Measurements from ENCODE around the gene RIC8A. TPM values are rescaled to one million over a fixed set of nuclear protein-coding genes. Genes with fewer than 3 reads are reported as not detected.
A peak's percentile ranks its signal among the peaks of the same experiment; 100 is the strongest.

RIC8A gene
- total RNA-seq, 2 experiments from 2014 or later: 97.6 to 125 TPM

DNA sequence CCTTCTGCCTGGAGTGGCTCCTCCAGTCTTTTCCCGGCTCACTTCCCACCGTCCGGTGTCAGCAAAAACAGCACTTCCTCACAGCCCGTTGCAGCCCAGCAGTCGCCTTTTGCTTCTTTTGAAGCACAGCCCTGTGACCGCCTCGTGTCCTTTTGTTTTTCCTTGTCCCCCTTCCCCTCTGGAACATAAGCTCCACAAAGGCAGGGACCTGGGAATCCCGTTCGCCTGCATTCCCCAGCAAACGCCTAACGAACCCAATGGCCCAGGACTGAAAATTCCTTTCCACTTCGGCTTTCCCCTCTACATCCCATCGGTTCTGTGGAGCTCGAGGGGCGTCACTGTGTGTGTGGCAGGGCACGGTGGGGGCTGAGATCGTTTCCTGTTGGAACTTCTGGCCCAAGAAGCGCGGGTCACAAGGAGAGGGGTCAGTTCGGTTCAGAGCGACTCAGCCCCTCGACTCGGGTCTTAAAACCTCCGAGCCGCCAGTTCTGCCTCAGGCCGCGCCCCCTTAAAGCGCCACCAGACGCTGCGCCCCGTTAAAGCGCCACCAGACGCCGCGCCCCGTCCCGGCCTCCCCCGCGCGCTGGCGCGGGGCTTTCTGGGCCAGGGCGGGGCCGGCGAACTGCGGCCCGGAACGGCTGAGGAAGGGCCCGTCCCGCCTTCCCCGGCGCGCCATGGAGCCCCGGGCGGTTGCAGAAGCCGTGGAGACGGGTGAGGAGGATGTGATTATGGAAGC lies 841 bp downstream of the RIC8A start:
- H3K9me3 ChIP-seq (ENCODE audit: low read length): no peaks in the 10 kb centered on the region
- peak; percentile 89 for DNase-seq (ENCODE audit: low spot score)
- ChIA-PET CTCF (ENCODE audit: unreplicated experiment) (no interaction called here), POLR2A (interaction anchor here (0.6 to 1.8 kb wide), 6 partner anchors 22 to 334 kb away, joined by 3 to 8 read pairs (median 4); partner anchors contain the start of genes PTDSS2 and SIRT3)
- peak overlapping the region; percentile 41; the same call in 1 of the 2 replicates for H2AFZ ChIP-seq (ENCODE audit: low read length)
- no peaks in the 10 kb centered on the region for H3K9me2 ChIP-seq (ENCODE audit: insufficient read depth, low read length)
- H3K36me3 ChIP-seq (ENCODE audit: insufficient read depth, low read length): peaks cover 63% of the 10 kb centered on the region
- peaks cover 26% of the 10 kb centered on the region for H3K4me1 ChIP-seq (ENCODE audit: insufficient read depth, low read length, poor library complexity, severe bottlenecking)
- H3K27ac ChIP-seq (ENCODE audit: low read depth, low read length, poor library complexity, severe bottlenecking): peak overlapping the region; percentile 97
- intact Hi-C loops (cut with micrococcal nuclease; ENCODE audit: unreplicated experiment): loop anchor here (5.0 kb wide), 3 partner anchors 149 to 299 kb away; partner anchors contain the start of genes PTDSS2 and RNH1
- peak overlapping the region; percentile 90 for H3K4me2 ChIP-seq (ENCODE audit: low read length)
- TF ChIP-seq EZH2phosphoT487 (IDR thresholded peaks at IDR 0.05; ENCODE audit: borderline replicate concordance, low read depth, low read length): no peak
- TF ChIP-seq, protein P1, sequence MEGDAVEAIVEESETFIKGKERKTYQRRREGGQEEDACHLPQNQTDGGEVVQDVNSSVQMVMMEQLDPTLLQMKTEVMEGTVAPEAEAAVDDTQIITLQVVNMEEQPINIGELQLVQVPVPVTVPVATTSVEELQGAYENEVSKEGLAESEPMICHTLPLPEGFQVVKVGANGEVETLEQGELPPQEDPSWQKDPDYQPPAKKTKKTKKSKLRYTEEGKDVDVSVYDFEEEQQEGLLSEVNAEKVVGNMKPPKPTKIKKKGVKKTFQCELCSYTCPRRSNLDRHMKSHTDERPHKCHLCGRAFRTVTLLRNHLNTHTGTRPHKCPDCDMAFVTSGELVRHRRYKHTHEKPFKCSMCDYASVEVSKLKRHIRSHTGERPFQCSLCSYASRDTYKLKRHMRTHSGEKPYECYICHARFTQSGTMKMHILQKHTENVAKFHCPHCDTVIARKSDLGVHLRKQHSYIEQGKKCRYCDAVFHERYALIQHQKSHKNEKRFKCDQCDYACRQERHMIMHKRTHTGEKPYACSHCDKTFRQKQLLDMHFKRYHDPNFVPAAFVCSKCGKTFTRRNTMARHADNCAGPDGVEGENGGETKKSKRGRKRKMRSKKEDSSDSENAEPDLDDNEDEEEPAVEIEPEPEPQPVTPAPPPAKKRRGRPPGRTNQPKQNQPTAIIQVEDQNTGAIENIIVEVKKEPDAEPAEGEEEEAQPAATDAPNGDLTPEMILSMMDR (conservative IDR thresholded peaks at IDR 0.05; ENCODE audit: low read length): no peak
- H4K20me1 ChIP-seq (ENCODE audit: insufficient read depth, low read length): no peaks in the 10 kb centered on the region
- H3K4me3 ChIP-seq (ENCODE audit: low read depth, low read length, poor library complexity, severe bottlenecking): peak overlapping the region; percentile 98
- no TSS peak for BruUV-seq (replicated peaks)
- peaks cover 36% of the 10 kb centered on the region for H3K79me2 ChIP-seq (ENCODE audit: insufficient read depth, low read depth, low read length)

DNA sequence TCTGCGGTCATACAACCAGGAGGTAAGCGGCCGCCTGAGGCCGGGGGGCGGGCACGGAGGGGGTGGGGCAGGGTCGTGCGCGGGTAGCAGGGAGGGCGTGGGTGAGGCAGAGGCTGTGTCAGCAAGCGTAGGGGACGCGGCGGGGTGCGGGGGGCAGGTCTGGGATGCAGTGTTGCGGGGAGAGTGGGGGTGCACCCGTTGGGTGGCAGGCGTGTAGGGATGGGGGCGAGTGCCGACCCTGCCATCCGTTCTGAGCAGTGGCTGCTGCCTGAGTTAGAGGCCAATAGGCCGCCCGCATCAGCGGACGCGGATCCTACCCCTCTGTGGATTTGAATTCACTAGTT lies 1.4 kb downstream of the RIC8A start:
- TF ChIP-seq EZH2phosphoT487 (IDR thresholded peaks at IDR 0.05; ENCODE audit: borderline replicate concordance, low read depth, low read length): no peak
- TF ChIP-seq, protein P1 (conservative IDR thresholded peaks at IDR 0.05; ENCODE audit: low read length): no peak
- no peaks in the 10 kb centered on the region for H3K9me2 ChIP-seq (ENCODE audit: insufficient read depth, low read length)
- CTCF ChIA-PET (ENCODE audit: unreplicated experiment): no interaction called here
- peaks cover 64% of the 10 kb centered on the region for H3K36me3 ChIP-seq (ENCODE audit: insufficient read depth, low read length)
- intact Hi-C loops (cut with micrococcal nuclease; ENCODE audit: unreplicated experiment): loop anchor here (1.0 to 5.0 kb wide), 4 partner anchors 15 to 298 kb away; partner anchors contain the start of genes PTDSS2 and RNH1
- H3K4me1 ChIP-seq (ENCODE audit: insufficient read depth, low read length, poor library complexity, severe bottlenecking): peaks cover 26% of the 10 kb centered on the region
- no TSS peak for BruUV-seq (replicated peaks)
- H3K4me3 ChIP-seq (ENCODE audit: low read depth, low read length, poor library complexity, severe bottlenecking): peak overlapping the region; percentile 98
- H3K79me2 ChIP-seq (ENCODE audit: insufficient read depth, low read depth, low read length): peaks cover 36% of the 10 kb centered on the region
- POLR2A ChIA-PET: interaction anchor here (0.6 to 1.6 kb wide), 3 partner anchors 22 to 333 kb away, joined by 3 to 5 read pairs (median 4); partner anchors contain the start of gene PTDSS2
- H2AFZ ChIP-seq (ENCODE audit: low read length): peak overlapping the region; percentile 41; the same call in 1 of the 2 replicates
- H4K20me1 ChIP-seq (ENCODE audit: insufficient read depth, low read length): no peaks in the 10 kb centered on the region
- H3K4me2 ChIP-seq (ENCODE audit: low read length): peak overlapping the region; percentile 90
- H3K27ac ChIP-seq (ENCODE audit: low read depth, low read length, poor library complexity, severe bottlenecking): peak overlapping the region; percentile 97
- DNase-seq (ENCODE audit: low spot score): peak; percentile 30
- H3K9me3 ChIP-seq (ENCODE audit: low read length): no peaks in the 10 kb centered on the region

Measured in OCI-LY7 (cell line).